HepG2 (cell line): ENCODE data around the gene DNAJB11. TPM values are rescaled to one million over a fixed set of nuclear protein-coding genes. Genes with fewer than 3 reads are reported as not detected.
A peak's percentile ranks its signal among the peaks of the same experiment; 100 is the strongest.

Source experiments
- AFF4 ChIP-seq: sonication (generic); formaldehyde crosslinking; IDR thresholded peaks from 2 replicates; pipeline ENCODE4 v1.4.0; 2020; ENCODE audit warnings: missing genetic modification reagents
- AKNA ChIP-seq: sonication (generic); formaldehyde crosslinking; IDR thresholded peaks from 2 replicates; pipeline ENCODE4 v1.4.0; 2020; ENCODE audit warnings: missing genetic modification reagents, borderline replicate concordance
- CBX1 ChIP-seq: IDR thresholded peaks from one replicate; pipeline ENCODE4 v1.6.1; 2016; ENCODE audit warnings: antibody characterized with exemption, low read depth
- HBP1 ChIP-seq: IDR thresholded peaks from 2 replicates; pipeline ENCODE4 v1.6.1; 2016; ENCODE audit warnings: low read depth, control low read depth
- IRF1 ChIP-seq: sonication (generic); formaldehyde crosslinking; IDR thresholded peaks from 2 replicates; pipeline ENCODE4 v1.4.0; 2020; ENCODE audit warnings: low read depth, mild to moderate bottlenecking, missing genetic modification reagents
- NFE2L2 ChIP-seq: fragments of 150-350 bp; IDR thresholded peaks from 2 replicates; pipeline ENCODE4 v1.6.1; 2014; ENCODE audit warnings: low read length
- TFDP1 ChIP-seq: IDR thresholded peaks from 2 replicates; pipeline ENCODE4 v1.6.1; 2016; ENCODE audit warnings: missing compliant biosample characterization, missing genetic modification reagents, borderline replicate concordance
- ZMAT3 ChIP-seq: sonication (generic); formaldehyde crosslinking; conservative IDR thresholded peaks from 2 replicates; pipeline ENCODE4 v1.7.0; 2021; ENCODE audit warnings: missing genetic modification reagents
- ZNF274 ChIP-seq: sonication (generic); formaldehyde crosslinking; IDR thresholded peaks from 2 replicates; pipeline ENCODE4 v1.5.1; 2020; ENCODE audit warnings: mild to moderate bottlenecking, missing genetic modification reagents
- ZNF333 ChIP-seq: sonication (generic); formaldehyde crosslinking; IDR thresholded peaks from 2 replicates; pipeline ENCODE4 v1.4.0; 2020; ENCODE audit warnings: mild to moderate bottlenecking, missing genetic modification reagents, borderline replicate concordance
- ZNF446 ChIP-seq: sonication (generic); formaldehyde crosslinking; IDR thresholded peaks from 2 replicates; pipeline ENCODE4 v1.5.0; 2020; ENCODE audit warnings: mild to moderate bottlenecking, missing genetic modification reagents
- ZNF468 ChIP-seq: sonication (generic); formaldehyde crosslinking; IDR thresholded peaks from 2 replicates; pipeline ENCODE4 v1.8.0; 2022; ENCODE audit warnings: mild to moderate bottlenecking, moderate library complexity, missing genetic modification reagents
- ZUFSP ChIP-seq: sonication (generic); formaldehyde crosslinking; IDR thresholded peaks from 2 replicates; pipeline ENCODE4 v1.9.0; 2021; ENCODE audit warnings: missing genetic modification reagents, mild to moderate bottlenecking, borderline replicate concordance
- polyA plus RNA-seq, 8 experiments: library from polyadenylated mRNA; depleted of rRNA in 3 of 8; stranded (reverse) in 7 of 8; unstranded in 1 of 8; fragments of >200 nt; fragmentation: Illumina TruSeq in 4 of 8; extraction: Trizol in 4 of 8; gene quantifications; 2 replicates each; pipeline versions ENCODE4 v1.2.1 to v1.2.3, GENCODE V29; 2011 to 2016; ENCODE audit warnings: low read depth in 4 of 8, missing spikeins in 1 of 8, mixed read lengths in 1 of 8; ENCODE audit not compliant: insufficient read depth in 1 of 8
- total RNA-seq, 5 experiments: library from RNA; depleted of rRNA; stranded (reverse); fragments of >200 nt; fragmentation: Illumina TruSeq; extraction: Trizol; gene quantifications; 2 replicates each; pipeline ENCODE4 v1.2.3, GENCODE V29; 2016; ENCODE audit warnings: low read depth in 1 of 5

DNAJB11 gene
- total and polyA plus RNA-seq, 2 of the 13 experiments (the other 11 are each of a cell fraction or from before 2014, with no cell fraction given), result 41.0 to 132 TPM

GRCh38 chr3:186612721-186613636 lies 42.5 kb downstream of the DNAJB11 start, which contains the start of gene AHSG (continued):
- TF ChIP-seq TFDP1 (CRISPR knock-in tag) (peak; percentile 60; the same call in 1 of the 2 replicates), ZNF274 (no peak; the same call in 1 of the 2 replicates), ZMAT3 (CRISPR knock-in tag) (peak; percentile 69; the same call in 1 of the 2 replicates), ZNF333 (CRISPR knock-in tag) (peak; percentile 53; the same call in 1 of the 2 replicates), IRF1 (0 out of 2 replicates have a peak, but pooled peaks have one; percentile 20), ZUFSP (CRISPR knock-in tag) (no peak), NFE2L2 (no peak), HBP1 (no peak; the same call in 1 of the 2 replicates), ZNF446 (CRISPR knock-in tag) (no peak), AFF4 (CRISPR knock-in tag) (peak; percentile 96; the same call in 1 of the 2 replicates), AKNA (no peak; the same call in 1 of the 2 replicates), CBX1 (peak; percentile 98), ZNF468 (CRISPR knock-in tag) (no peak)
